Gastrocnemius medialis (tissue), 4 donors: ENCODE results near the gene SIL1.

ENCODE experiments used
- POLR2A ChIP-seq, 2 donors: fragments of 450-650 bp; IDR thresholded peaks; one replicate each; pipeline ENCODE4 v1.6.1; 2017; ENCODE audit warnings: antibody characterized with exemption in 2 of 2, mild to moderate bottlenecking in 2 of 2, moderate library complexity in 2 of 2
- TF ChIP-seq, protein P1 (sequence below), 5 experiments: fragments of 450-650 bp in 3 of 5; fragments of 200-600 bp in 2 of 5; sonication (generic) in 2 of 5; IDR thresholded peaks in 4 of 5; conservative IDR thresholded peaks in 1 of 5; 1 replicate in 4 of 5; 2 replicates in 1 of 5; pipeline ENCODE4 v1.5.1; 2016 to 2019; ENCODE audit warnings: antibody characterized with exemption in 5 of 5, mild to moderate bottlenecking in 3 of 5, moderate library complexity in 3 of 5

DNA sequence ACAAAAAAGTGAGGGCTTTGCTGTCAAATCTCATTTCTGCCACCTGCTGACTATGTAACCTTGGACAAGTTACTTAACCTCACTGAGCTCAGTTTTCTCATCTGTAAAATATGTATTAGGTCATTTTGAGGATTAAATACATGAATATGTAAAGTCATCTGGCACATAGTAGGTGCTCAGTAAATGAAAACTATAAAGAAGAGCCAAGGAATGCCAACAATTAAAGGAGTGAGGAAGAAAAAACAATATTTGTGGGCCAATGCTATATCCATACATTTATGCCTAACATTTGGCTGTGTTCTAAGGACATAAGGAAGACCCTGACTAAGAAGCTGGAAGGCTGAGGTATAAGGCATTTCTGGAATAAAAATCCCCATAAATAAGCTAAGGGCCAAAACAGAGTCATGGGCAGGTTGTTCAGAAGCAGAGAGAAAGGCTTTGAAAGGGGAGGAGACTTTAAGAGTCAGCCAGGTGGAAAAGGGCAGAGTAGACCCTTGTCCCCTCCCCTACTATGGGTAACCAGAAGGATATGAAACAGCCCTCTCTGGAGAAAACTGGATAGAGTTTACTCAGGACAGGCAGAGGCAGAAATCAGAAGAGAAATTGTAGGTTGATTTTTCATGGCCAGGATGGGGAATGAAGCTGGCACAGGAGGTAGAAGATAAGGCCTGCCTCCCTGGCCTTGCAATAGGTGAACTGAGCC is 47.6 kb upstream of the SIL1 start:
- TF ChIP-seq POLR2A (IDR thresholded peaks at IDR 0.05) = no peak
- TF ChIP-seq, protein P1, sequence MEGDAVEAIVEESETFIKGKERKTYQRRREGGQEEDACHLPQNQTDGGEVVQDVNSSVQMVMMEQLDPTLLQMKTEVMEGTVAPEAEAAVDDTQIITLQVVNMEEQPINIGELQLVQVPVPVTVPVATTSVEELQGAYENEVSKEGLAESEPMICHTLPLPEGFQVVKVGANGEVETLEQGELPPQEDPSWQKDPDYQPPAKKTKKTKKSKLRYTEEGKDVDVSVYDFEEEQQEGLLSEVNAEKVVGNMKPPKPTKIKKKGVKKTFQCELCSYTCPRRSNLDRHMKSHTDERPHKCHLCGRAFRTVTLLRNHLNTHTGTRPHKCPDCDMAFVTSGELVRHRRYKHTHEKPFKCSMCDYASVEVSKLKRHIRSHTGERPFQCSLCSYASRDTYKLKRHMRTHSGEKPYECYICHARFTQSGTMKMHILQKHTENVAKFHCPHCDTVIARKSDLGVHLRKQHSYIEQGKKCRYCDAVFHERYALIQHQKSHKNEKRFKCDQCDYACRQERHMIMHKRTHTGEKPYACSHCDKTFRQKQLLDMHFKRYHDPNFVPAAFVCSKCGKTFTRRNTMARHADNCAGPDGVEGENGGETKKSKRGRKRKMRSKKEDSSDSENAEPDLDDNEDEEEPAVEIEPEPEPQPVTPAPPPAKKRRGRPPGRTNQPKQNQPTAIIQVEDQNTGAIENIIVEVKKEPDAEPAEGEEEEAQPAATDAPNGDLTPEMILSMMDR (IDR thresholded peaks at IDR 0.05 in 4 of 5, conservative IDR thresholded peaks at IDR 0.05 in 1 of 5) = no peak
